GM08714 (cell line): ENCODE data around the gene NUDT19.
"Not testable (repeated sequence)": the region's sequence is repeated elsewhere in the genome, so short reads cannot be mapped to it uniquely, and the experiment has no call there.

Experiments used
- H3K4me3 ChIP-seq: fragments of 200-500 bp; sonication (Bioruptor generic); 2 replicates; pipeline ENCODE4 v1.5.1; 2014; ENCODE audit warnings: mild to moderate bottlenecking, low read length, inconsistent platforms
- ZNF274 ChIP-seq: IDR thresholded peaks from 2 replicates; pipeline ENCODE4 v1.6.1; 2012; ENCODE audit warnings: mild to moderate bottlenecking, low read depth, low read length

Gene NUDT19

GRCh38 chr19:32691291-32691951, at the start of gene NUDT19:
Gene NUDT19, plus strand, starts transcription at chr19:32691821. Its CDS starts 140 bp downstream, at chr19:32691961.
- no peak for TF ChIP-seq ZNF274
- H3K4me3 ChIP-seq, result peak within 1 kb of the TSS; percentile 93

- no peak for TF ChIP-seq ZNF274
- H3K4me3 ChIP-seq, result no peak overlapping the region
Measured at GRCh38 chr19:32642771-32643170, 48.9 kb upstream of the NUDT19 start.

- no peak overlapping the region for H3K4me3 ChIP-seq
- no peak for TF ChIP-seq ZNF274
Measured at GRCh38 chr19:32646556-32646955, 45.1 kb upstream of the NUDT19 start.

GRCh38 chr19:32647361-32647760, 44.3 kb upstream of the NUDT19 start:
- H3K4me3 ChIP-seq, result no peak overlapping the region
- TF ChIP-seq ZNF274, result no peak

- H3K4me3 ChIP-seq, result no peak overlapping the region
- TF ChIP-seq ZNF274, result no peak
Measured at GRCh38 chr19:32649751-32650150, 41.9 kb upstream of the NUDT19 start.

- no peak for TF ChIP-seq ZNF274
- H3K4me3 ChIP-seq, result no peak overlapping the region
Measured at GRCh38 chr19:32650671-32651070, 41.0 kb upstream of the NUDT19 start.

GRCh38 chr19:32651729-32652140, 39.9 kb upstream of the NUDT19 start:
- no peak overlapping the region for H3K4me3 ChIP-seq
- no peak for TF ChIP-seq ZNF274

- H3K4me3 ChIP-seq, result not testable (repeated sequence)
Measured at GRCh38 chr19:32652331-32652730, 39.3 kb upstream of the NUDT19 start.

GRCh38 chr19:32652894-32653598, 38.6 kb upstream of the NUDT19 start:
- TF ChIP-seq ZNF274, result no peak
- no peak overlapping the region for H3K4me3 ChIP-seq

GRCh38 chr19:32653599-32653915, 38.1 kb upstream of the NUDT19 start:
- no peak for TF ChIP-seq ZNF274
- H3K4me3 ChIP-seq, result no peak overlapping the region

- H3K4me3 ChIP-seq, result not testable (repeated sequence)
Measured at GRCh38 chr19:32656379-32656778, 35.2 kb upstream of the NUDT19 start.

GRCh38 chr19:32658075-32658474, 33.5 kb upstream of the NUDT19 start:
- H3K4me3 ChIP-seq, result no peak overlapping the region
- TF ChIP-seq ZNF274, result no peak

- TF ChIP-seq ZNF274, result no peak
- H3K4me3 ChIP-seq, result no peak overlapping the region
Measured at GRCh38 chr19:32658527-32658926, 33.1 kb upstream of the NUDT19 start.

- no peak for TF ChIP-seq ZNF274
- no peak overlapping the region for H3K4me3 ChIP-seq
Measured at GRCh38 chr19:32661318-32661717, 30.3 kb upstream of the NUDT19 start.

GRCh38 chr19:32662186-32662585, 29.4 kb upstream of the NUDT19 start:
- no peak for TF ChIP-seq ZNF274
- H3K4me3 ChIP-seq, result no peak overlapping the region

- TF ChIP-seq ZNF274, result no peak
Measured at GRCh38 chr19:32666084-32666483, 25.5 kb upstream of the NUDT19 start.

More at GRCh38 chr19:32666084-32666483, 25.5 kb upstream of the NUDT19 start:
- no peak overlapping the region for H3K4me3 ChIP-seq
